Neutrophil (primary cell): ENCODE data around the gene AK4.

Experiments used
- H3K27ac ChIP-seq: fragments of 200-600 bp; sonication (generic); 2 replicates; pipeline ENCODE4 v1.5.1; 2016; ENCODE audit warnings: mild to moderate bottlenecking, moderate library complexity
- H3K27me3 ChIP-seq: fragments of 200-600 bp; sonication (generic); 2 replicates; pipeline ENCODE4 v1.6.0; 2016; ENCODE audit warnings: mild to moderate bottlenecking
- H3K36me3 ChIP-seq: fragments of 200-600 bp; sonication (generic); 2 replicates; pipeline ENCODE4 v1.5.1; 2017
- H3K4me1 ChIP-seq, 2 experiments: fragments of 200-600 bp in 1 of 2; sonication (generic) in 1 of 2; 1 replicate in 1 of 2; 2 replicates in 1 of 2; pipeline versions ENCODE4 v1.5.1 to v1.6.1; 2013 to 2016; ENCODE audit warnings: low read depth in 1 of 2, low read length in 1 of 2, mild to moderate bottlenecking in 1 of 2, moderate library complexity in 1 of 2; ENCODE audit not compliant: control insufficient read depth in 1 of 2, insufficient read depth in 1 of 2
- H3K4me3 ChIP-seq, 2 experiments: fragments of 200-600 bp in 1 of 2; sonication (generic) in 1 of 2; 1 replicate in 1 of 2; 2 replicates in 1 of 2; pipeline ENCODE4 v1.5.1; 2013 to 2016; ENCODE audit warnings: low read depth in 1 of 2, low read length in 1 of 2, mild to moderate bottlenecking in 1 of 2, moderate library complexity in 1 of 2
- H3K9me3 ChIP-seq: fragments of 200-600 bp; sonication (generic); 2 replicates; pipeline ENCODE4 v1.5.1; 2016
- CTCF ChIP-seq: fragments of 200-600 bp; sonication (generic); IDR thresholded peaks from 2 replicates; pipeline ENCODE4 v1.5.1; 2016; ENCODE audit warnings: antibody characterized with exemption

AK4 gene

GRCh38 chr1:65196926-65197325, 48.9 kb downstream of the AK4 start:
- H3K9me3 ChIP-seq, result no peaks in the 10 kb centered on the region
- H3K27me3 ChIP-seq, result no peaks in the 10 kb centered on the region
- H3K27ac ChIP-seq, result no peak overlapping the region
- H3K4me3 ChIP-seq, result no peak overlapping the region
- no peak for TF ChIP-seq CTCF
- no peaks in the 10 kb centered on the region for H3K36me3 ChIP-seq
- H3K4me1 ChIP-seq, result no peaks in the 10 kb centered on the region

GRCh38 chr1:65197636-65198035, 49.6 kb downstream of the AK4 start:
- Histone ChIP-seq H3K4me3 (no peak overlapping the region), H3K27me3 (no peaks in the 10 kb centered on the region), H3K27ac (no peak overlapping the region), H3K36me3 (no peaks in the 10 kb centered on the region), H3K4me1 (no peaks in the 10 kb centered on the region), H3K9me3 (no peaks in the 10 kb centered on the region)
- no peak for TF ChIP-seq CTCF

- no peak overlapping the region for H3K4me3 ChIP-seq
- H3K27me3 ChIP-seq, result no peaks in the 10 kb centered on the region
- TF ChIP-seq CTCF, result no peak
- no peaks in the 10 kb centered on the region for H3K9me3 ChIP-seq
- no peaks in the 10 kb centered on the region for H3K36me3 ChIP-seq
- H3K27ac ChIP-seq, result no peak overlapping the region
- no peaks in the 10 kb centered on the region for H3K4me1 ChIP-seq
Measured at GRCh38 chr1:65198096-65198495, 50.1 kb downstream of the AK4 start.

GRCh38 chr1:65200411-65200810, 52.4 kb downstream of the AK4 start:
- Histone ChIP-seq H3K27me3 (no peaks in the 10 kb centered on the region), H3K36me3 (no peaks in the 10 kb centered on the region), H3K27ac (no peak overlapping the region), H3K4me1 (no peaks in the 10 kb centered on the region), H3K9me3 (no peaks in the 10 kb centered on the region), H3K4me3 (no peak overlapping the region)
- no peak for TF ChIP-seq CTCF

GRCh38 chr1:65206836-65207235, 58.8 kb downstream of the AK4 start:
- H3K27me3 ChIP-seq, result no peaks in the 10 kb centered on the region
- H3K36me3 ChIP-seq, result no peaks in the 10 kb centered on the region
- H3K27ac ChIP-seq, result no peak overlapping the region
- TF ChIP-seq CTCF, result no peak
- H3K9me3 ChIP-seq, result no peaks in the 10 kb centered on the region
- no peaks in the 10 kb centered on the region for H3K4me1 ChIP-seq
- H3K4me3 ChIP-seq, result no peak overlapping the region

GRCh38 chr1:65207317-65207716, 59.3 kb downstream of the AK4 start:
- Histone ChIP-seq H3K4me3 (no peak overlapping the region), H3K27me3 (no peaks in the 10 kb centered on the region)
- TF ChIP-seq CTCF, result no peak

More at GRCh38 chr1:65207317-65207716, 59.3 kb downstream of the AK4 start:
- H3K36me3 ChIP-seq, result no peaks in the 10 kb centered on the region
- no peaks in the 10 kb centered on the region for H3K9me3 ChIP-seq
- H3K27ac ChIP-seq, result no peak overlapping the region
- no peaks in the 10 kb centered on the region for H3K4me1 ChIP-seq
